ENCODE data around the gene FAM169A. TPM values are rescaled to one million over a fixed set of nuclear protein-coding genes. Genes with fewer than 3 reads are reported as not detected.

The FAM169A gene
- polyA plus RNA-seq, 2 of the 4 experiments (the other 2 are of a cell fraction): 7.9 to 18.3 TPM

DNA sequence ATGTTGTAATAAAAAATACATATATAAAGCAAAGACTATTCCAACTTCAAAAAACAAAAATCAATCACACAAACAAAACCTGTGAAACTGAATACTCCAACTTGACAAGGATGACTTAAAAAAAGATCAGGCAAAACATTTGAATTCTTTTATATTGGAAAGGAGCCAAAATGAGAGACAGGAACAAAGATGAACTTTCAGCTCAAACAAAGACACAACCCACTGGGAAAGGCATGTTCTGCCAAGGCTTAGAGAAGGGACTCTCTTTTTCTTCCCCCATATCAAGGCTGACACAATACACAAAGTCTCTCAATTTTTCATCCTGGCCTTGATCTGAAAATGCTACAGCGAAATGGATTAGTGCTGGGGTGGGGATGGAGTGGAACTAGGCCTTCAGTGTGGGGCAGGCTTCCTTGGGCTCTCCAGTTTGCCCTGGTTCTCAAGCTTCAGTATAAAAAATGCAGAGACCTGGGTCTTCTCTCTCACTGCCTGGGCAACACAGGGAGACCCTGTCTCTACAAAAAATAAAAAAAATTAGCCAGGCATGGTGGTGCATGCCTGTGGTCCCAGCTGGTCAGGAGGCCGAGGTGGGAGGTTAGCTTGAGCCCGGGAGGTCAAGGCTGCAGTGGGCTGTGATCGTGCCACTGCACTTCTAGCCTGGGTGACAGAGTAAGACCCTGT, 11.6 kb upstream of the FAM169A start:
- 74% methylated on average over 4 of the region's 4 CpGs for WGBS (ENCODE audit: missing lambda C conversion rate)
- Histone ChIP-seq H3K4me3 (no peak overlapping the region), H3K4me1 (no peaks in the 10 kb centered on the region), H3K9me3 (no peaks in the 10 kb centered on the region), H3K27ac (no peak overlapping the region), H3K4me2 (no peak overlapping the region)
- ChIA-PET CTCF (interaction anchor here (1.4 kb wide), 1 partner anchor 12 kb away, joined by 5 read pairs; the partner anchor contains the start of gene FAM169A), POLR2A (no interaction called here)
- no peak for ATAC-seq
- TF ChIP-seq KDM1A (IDR thresholded peaks at IDR 0.05; ENCODE audit: low read depth): no peak
- no peak for TF ChIP-seq HOXB13 (CRISPR knock-in tag; IDR thresholded peaks at IDR 0.05; ENCODE audit: low read depth)
- TF ChIP-seq, protein P1, sequence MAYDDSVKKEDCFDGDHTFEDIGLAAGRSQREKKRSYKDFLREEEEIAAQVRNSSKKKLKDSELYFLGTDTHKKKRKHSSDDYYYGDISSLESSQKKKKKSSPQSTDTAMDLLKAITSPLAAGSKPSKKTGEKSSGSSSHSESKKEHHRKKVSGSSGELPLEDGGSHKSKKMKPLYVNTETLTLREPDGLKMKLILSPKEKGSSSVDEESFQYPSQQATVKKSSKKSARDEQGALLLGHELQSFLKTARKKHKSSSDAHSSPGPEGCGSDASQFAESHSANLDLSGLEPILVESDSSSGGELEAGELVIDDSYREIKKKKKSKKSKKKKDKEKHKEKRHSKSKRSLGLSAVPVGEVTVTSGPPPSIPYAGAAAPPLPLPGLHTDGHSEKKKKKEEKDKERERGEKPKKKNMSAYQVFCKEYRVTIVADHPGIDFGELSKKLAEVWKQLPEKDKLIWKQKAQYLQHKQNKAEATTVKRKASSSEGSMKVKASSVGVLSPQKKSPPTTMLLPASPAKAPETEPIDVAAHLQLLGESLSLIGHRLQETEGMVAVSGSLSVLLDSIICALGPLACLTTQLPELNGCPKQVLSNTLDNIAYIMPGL (CRISPR knock-in tag; IDR thresholded peaks at IDR 0.05; ENCODE audit: borderline replicate concordance): no peak
- TF ChIP-seq ZFP36 (IDR thresholded peaks at IDR 0.05; ENCODE audit: borderline replicate concordance, partially characterized antibody): no peak
- no peak for TF ChIP-seq NFE2L2 (conservative IDR thresholded peaks at IDR 0.05; ENCODE audit: low read length)
- TF ChIP-seq, protein P2, sequence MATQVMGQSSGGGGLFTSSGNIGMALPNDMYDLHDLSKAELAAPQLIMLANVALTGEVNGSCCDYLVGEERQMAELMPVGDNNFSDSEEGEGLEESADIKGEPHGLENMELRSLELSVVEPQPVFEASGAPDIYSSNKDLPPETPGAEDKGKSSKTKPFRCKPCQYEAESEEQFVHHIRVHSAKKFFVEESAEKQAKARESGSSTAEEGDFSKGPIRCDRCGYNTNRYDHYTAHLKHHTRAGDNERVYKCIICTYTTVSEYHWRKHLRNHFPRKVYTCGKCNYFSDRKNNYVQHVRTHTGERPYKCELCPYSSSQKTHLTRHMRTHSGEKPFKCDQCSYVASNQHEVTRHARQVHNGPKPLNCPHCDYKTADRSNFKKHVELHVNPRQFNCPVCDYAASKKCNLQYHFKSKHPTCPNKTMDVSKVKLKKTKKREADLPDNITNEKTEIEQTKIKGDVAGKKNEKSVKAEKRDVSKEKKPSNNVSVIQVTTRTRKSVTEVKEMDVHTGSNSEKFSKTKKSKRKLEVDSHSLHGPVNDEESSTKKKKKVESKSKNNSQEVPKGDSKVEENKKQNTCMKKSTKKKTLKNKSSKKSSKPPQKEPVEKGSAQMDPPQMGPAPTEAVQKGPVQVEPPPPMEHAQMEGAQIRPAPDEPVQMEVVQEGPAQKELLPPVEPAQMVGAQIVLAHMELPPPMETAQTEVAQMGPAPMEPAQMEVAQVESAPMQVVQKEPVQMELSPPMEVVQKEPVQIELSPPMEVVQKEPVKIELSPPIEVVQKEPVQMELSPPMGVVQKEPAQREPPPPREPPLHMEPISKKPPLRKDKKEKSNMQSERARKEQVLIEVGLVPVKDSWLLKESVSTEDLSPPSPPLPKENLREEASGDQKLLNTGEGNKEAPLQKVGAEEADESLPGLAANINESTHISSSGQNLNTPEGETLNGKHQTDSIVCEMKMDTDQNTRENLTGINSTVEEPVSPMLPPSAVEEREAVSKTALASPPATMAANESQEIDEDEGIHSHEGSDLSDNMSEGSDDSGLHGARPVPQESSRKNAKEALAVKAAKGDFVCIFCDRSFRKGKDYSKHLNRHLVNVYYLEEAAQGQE (IDR thresholded peaks at IDR 0.05): no peak
- TF ChIP-seq ESRRA (IDR thresholded peaks at IDR 0.05; ENCODE audit: borderline replicate concordance, low read length): no peak
- TF ChIP-seq ATOH8 (CRISPR knock-in tag; IDR thresholded peaks at IDR 0.05; ENCODE audit: low read depth): no peak
- TF ChIP-seq FOSL2 (IDR thresholded peaks at IDR 0.05): no peak
- TF ChIP-seq FOSL2 (CRISPR knock-in tag; IDR thresholded peaks at IDR 0.05): no peak
- no peak for TF ChIP-seq CBX2 (IDR thresholded peaks at IDR 0.05; ENCODE audit: borderline replicate concordance, low read depth)
- no peak for TF ChIP-seq MAFK (IDR thresholded peaks at IDR 0.05; ENCODE audit: partially characterized antibody)
- no peak for TF ChIP-seq RCOR1 (IDR thresholded peaks at IDR 0.05; ENCODE audit: low read depth, low read length)
- TF ChIP-seq NR3C1 (IDR thresholded peaks at IDR 0.05): no peak
- TF ChIP-seq ZNF302 (CRISPR knock-in tag; IDR thresholded peaks at IDR 0.05): no peak
- DNase-seq (ENCODE audit: low read depth in 1 of 2, low spot score in 1 of 2): no peak
- no peak for FAIRE-seq

GRCh38 chr5:74875994-74876791, 10.0 kb upstream of the FAM169A start:
- ATAC-seq: no peak
- TF ChIP-seq POLR2A (IDR thresholded peaks at IDR 0.05; ENCODE audit: low read length) (no peak), KDM1A (IDR thresholded peaks at IDR 0.05; ENCODE audit: low read depth) (no peak), ATOH8 (CRISPR knock-in tag; IDR thresholded peaks at IDR 0.05; ENCODE audit: low read depth) (no peak), PHF8 (IDR thresholded peaks at IDR 0.05; ENCODE audit: borderline replicate concordance, low read depth) (no peak)

More at GRCh38 chr5:74875994-74876791, 10.0 kb upstream of the FAM169A start:
- no peak for FAIRE-seq
- Histone ChIP-seq H3K4me3 (no peak overlapping the region), H3K4me2 (no peak overlapping the region), H3K9me3 (no peaks in the 10 kb centered on the region), H3K4me1 (no peaks in the 10 kb centered on the region), H3K27ac (no peak overlapping the region)
- DNase-seq (ENCODE audit: low read depth in 1 of 2, low spot score in 1 of 2): no peak
- ChIA-PET POLR2A (interaction anchor here (0.6 kb wide), 1 partner anchor 98 kb away, joined by 5 read pairs; no protein-coding TSS in a partner anchor), CTCF (interaction anchor here (0.7 kb wide), 2 partner anchors 9 to 974 kb away, joined by 3 to 4 read pairs; no protein-coding TSS in a partner anchor)
- 80% methylated on average over 7 of the region's 7 CpGs for WGBS (ENCODE audit: missing lambda C conversion rate)

Data from A549 (cell line).